ENCODE measurements around the gene SOX21.

GRCh38 chr13:94705081-94706030, 7.0 kb downstream of the SOX21 start:
- TF ChIP-seq EZH2 (IDR thresholded peaks at IDR 0.05; ENCODE audit: low read depth, unreplicated experiment) (no peak), CTCF (conservative IDR thresholded peaks at IDR 0.05; ENCODE audit: low read depth in 2 of 2) (no peak), POLR2AphosphoS5 (IDR thresholded peaks at IDR 0.05; ENCODE audit: low read depth) (no peak), EZH2phosphoT487 (IDR thresholded peaks at IDR 0.05; ENCODE audit: unreplicated experiment) (no peak), ZNF331 (CRISPR knock-in tag; IDR thresholded peaks at IDR 0.05; ENCODE audit: low read depth) (no peak), REST (IDR thresholded peaks at IDR 0.05; ENCODE audit: unreplicated experiment) (no peak), JUNB (IDR thresholded peaks at IDR 0.05; ENCODE audit: unreplicated experiment) (no peak), ZNF114 (CRISPR knock-in tag; IDR thresholded peaks at IDR 0.05) (no peak), CREB1 (CRISPR knock-in tag; IDR thresholded peaks at IDR 0.05; ENCODE audit: low read depth) (no peak), ETS1 (IDR thresholded peaks at IDR 0.05) (no peak), ZNF462 (CRISPR knock-in tag; IDR thresholded peaks at IDR 0.05) (no peak)

Measured in GM23338 (cell line).